Measurements from ENCODE around the gene TGM2.

DNA sequence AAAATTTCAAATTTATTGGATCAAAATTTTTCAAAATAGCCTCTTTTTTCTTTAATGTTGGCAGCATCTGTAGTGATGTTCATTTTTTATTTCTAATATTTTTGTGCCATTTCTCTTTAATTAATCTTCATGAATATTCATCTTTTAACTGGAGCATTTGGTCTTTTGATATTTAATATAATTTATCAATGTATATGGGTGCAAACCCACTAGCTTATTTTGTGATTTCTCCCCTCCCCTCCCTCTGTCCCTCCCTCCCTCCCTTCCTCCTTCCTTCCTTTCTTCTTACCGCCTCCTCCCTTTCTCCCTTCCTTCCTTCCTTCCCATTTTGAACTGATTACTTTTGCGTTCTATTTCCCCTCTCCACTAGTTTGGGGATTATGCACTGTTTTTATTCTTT lies 49.2 kb downstream of the TGM2 start:
- TF ChIP-seq CTCF (IDR thresholded peaks at IDR 0.05) (no peak), POLR2A (IDR thresholded peaks at IDR 0.05) (no peak)

Measured in esophagus squamous epithelium (tissue), 4 donors.